Iris pigment epithelial cell (primary cell): ENCODE data around the gene TBC1D5.
"Not testable (repeated sequence)": the region's sequence is repeated elsewhere in the genome, so short reads cannot be mapped to it uniquely, and the experiment has no call there.

Experiments used
- DNase-seq: peaks from one replicate; pipeline ENCODE4 v3.0.0-alpha.2; 2011; ENCODE audit warnings: low read depth

Gene TBC1D5

DNA sequence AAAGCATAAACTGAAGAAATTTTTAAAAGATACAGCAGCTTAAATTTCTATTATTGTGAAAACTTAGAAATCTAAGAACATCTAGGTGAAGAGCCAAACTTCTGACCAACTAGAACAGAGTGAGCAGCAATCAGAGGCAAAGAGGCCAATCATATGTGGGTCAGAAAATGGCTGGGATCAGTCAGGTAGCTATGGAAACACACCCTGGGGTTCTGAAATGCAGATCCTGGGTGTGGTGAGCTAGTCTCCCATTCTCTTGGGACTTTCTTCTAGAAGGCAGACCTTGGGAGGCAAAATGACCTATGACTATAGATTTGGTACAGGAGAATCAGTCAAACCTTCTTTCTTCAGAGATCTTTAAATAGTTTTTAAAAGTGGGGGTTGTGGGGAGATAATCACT lies 385.8 kb downstream of the TBC1D5 start:
- DNase-seq, result no peak

DNA sequence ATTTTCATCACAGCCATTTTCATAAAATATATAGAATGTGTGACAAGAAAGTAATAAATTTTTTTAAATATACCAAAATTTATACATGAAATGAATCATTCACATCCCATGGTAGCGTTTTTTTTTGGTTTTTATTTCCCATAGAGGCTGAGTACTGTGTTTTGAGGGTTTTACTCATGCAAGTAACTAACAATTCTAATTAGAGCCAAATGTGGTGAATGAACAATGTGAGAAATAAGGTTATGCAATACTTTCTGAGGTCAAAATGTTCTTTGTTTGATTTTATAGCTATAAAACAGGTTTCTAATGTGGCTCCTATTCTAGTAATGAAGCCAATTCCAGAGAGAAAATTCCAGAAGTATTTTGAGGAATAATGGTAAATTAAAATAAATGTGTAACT lies 386.8 kb downstream of the TBC1D5 start:
- DNase-seq, result peak; percentile 21

DNA sequence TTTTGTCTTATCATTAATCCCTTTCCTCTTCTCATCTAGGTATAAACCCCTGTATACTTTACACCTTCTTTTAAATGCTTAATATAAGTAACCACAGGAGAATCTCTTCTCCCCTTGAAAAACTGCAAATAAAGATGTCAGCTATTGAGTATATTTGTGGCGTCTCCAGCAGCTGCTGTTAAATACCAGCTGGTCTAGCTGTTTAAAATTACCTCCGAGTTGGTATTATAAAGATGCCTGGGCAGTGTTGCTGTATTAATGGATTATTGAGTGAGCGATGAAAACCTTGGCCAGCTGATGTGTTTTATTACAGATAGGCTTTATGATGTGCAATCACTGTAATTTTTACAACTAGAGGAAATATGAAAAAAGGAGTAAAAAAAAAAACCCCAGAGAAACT lies 388.1 kb downstream of the TBC1D5 start:
- DNase-seq, result no peak

DNA sequence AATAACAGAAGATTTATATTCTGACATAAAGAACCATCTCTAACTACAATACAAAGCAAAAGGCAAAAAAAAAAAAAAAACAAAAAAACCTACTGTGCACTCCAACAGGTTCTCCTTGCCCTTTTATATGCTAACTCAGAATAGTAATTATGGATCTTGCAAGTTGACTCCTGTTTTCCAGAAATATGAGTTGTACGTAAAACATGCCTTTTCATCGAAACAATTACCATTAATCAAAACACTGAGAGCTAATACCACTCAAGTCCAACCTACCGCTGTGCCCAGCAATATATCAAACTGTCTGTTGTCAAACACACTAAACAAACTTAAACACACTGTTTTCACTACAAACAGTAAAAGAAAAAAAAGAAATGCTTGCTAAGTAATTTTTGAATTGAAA lies 389.8 kb downstream of the TBC1D5 start:
- DNase-seq, result no peak

DNA sequence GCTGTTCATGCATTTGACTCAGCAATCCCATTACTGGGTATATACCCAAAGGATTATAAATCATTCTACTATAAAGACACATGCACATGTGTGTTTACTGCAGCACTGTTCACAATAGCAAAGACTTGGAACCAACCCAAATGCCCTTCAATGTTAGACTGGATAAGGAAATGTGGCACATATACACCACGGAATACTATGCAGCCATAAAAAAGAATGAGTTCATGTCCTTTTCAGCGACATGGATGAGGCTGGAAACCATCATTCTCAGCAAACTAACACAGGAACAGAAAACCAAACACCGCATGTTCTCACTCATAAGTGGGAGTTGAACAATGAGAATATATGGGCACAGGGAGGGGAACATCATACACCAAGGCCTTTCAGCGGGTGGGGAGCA lies 391.2 kb downstream of the TBC1D5 start:
- not testable (repeated sequence) for DNase-seq

DNA sequence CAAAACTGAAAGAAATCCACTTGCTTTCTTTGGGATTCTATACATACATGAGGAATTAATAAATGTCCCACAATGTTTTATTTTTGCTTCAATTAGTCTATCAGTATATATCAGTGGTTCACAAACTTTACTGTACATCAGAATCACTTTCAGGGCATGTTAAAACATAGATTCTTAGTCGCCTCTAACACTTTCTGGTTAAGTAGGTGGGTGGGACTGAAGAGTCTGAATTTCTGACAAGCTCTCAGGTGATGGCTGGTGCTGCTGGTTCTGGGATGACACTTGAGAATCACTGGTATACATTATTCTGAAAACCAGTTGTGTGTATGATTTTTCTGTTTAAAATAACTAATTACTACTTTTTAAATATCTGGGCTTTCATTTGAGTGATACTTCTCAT lies 393.3 kb downstream of the TBC1D5 start:
- DNase-seq, result no peak

DNA sequence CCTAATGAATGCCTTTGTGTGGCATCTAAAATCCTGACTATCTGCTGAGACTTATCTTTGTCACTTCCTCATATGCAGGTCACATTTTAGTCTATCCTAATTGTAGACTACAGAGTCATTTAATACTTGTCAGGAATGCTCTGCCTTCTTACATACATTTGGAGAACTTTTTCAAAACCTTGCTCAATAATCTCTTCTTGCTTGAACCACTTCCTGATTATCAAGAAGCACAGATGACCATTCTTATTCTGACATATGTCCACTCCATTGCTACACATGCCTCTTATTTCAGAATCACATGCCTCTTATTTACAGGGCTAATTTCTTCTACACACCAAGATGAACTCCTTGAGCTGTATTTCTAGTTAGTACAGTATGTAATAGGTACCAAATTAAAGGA lies 400.3 kb downstream of the TBC1D5 start:
- no peak for DNase-seq

DNA sequence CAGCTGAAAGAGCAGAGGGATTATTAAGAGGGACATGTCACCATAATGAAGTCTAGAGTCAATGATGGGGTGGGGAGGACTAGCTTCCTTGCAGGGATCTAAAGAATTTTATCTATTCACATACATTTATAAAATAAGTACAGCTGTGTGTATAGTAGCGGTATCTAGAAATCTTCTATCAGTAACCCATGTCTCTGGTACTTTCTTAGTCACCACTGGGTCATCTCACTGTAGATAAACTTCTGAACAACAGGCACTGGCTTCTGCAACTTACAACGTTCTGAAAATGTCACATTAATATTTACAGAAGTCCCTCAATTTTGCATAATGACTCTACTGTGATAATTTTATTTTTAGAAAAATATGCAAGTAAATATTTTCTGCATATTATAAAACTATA lies 401.7 kb downstream of the TBC1D5 start:
- no peak for DNase-seq

DNA sequence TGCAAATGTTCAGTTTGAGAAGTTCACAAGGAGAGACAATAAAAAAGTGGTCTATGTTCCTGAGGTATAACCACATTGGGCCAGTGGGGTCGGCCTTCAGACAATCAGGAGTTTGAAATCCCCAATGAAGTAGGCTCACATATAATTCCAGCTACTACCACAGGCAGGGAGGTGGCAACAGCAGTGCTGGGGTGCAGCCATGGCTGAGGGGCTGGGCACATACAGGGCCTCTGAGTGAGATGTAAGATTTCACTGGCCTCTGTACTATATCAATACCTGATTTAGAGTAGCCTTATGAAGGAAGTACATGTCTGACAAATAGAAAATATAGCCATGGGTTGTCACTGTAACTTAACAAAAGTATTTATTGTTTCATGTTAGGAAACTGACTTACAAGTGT lies 402.2 kb downstream of the TBC1D5 start:
- no peak for DNase-seq

DNA sequence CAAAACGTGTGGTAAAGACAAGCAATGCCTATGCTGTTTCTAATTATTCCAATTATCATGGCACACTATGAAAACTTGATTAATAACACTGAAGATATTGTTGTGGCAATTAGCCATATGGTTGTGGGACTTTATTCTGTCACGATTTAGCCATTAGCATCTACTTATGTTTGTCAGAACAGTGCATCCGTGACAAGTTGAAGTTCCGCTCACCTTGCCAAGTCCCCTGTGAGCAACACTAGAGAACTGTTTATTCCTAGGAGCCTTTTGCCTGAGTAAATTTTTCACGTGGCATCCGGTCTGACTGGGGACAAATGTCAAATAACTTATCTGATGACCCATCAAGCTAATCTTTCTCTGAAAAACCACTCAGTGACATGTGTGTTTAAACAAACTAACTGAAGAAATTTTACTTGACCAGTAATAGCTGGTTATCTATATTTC lies 403.3 kb downstream of the TBC1D5 start:
- no peak for DNase-seq

DNA sequence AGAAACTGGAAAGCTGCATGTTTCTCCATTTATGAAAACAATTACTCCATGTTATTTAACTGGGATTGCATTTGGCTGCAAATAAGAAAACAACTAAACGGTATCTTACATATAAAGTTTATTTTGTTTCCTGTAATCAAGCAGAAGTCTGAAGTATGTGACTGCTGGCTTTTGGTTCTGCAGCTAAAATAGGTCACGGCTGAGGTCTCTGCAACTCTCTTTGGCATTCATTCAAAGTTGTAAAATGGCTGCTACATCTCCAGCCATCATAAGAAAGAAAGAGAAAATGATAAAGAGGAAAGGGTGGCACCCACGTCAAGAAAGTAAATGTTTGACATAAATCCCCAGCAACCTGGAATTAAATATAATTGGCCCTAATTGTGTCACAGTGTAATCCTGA lies 406.1 kb downstream of the TBC1D5 start:
- DNase-seq, result peak; percentile 39

DNA sequence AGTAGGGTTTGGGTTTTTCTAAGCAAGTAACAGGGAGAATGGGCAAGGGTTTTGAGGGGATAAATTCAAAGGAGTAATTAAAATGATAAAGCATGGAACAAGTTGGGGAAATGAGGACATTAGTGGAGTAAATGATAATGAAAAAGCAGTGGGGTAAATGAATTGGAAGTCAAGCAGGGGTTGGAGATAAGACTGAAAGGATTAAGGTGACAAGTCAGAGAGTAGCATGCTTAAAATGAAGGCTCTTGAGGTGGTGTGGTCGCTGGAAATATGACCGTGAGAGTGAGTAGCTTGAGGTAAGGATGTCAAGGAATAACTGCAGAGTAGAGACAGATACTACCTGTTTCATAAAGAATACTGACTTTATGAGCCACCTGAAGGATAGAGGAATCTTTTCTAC lies 408.5 kb downstream of the TBC1D5 start:
- no peak for DNase-seq

DNA sequence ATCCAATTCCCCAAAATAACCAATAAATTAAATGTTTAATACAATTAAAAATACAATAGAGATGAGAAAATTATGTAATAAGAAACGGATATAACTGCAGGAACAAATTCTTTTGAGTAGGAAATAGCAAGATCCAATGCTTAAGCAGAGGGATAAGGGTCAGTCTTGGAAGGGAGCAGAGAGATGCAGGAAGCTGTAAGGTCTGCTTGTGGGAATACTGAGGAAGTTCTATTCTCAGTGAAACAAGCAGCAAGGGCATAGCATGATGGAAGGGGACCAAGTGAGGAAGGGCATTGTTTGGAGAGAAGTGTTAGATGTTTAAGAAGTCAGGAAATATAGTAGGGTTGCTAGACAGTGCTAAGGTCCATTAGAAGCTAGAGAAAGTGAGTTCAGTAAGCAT lies 409.0 kb downstream of the TBC1D5 start:
- no peak for DNase-seq

DNA sequence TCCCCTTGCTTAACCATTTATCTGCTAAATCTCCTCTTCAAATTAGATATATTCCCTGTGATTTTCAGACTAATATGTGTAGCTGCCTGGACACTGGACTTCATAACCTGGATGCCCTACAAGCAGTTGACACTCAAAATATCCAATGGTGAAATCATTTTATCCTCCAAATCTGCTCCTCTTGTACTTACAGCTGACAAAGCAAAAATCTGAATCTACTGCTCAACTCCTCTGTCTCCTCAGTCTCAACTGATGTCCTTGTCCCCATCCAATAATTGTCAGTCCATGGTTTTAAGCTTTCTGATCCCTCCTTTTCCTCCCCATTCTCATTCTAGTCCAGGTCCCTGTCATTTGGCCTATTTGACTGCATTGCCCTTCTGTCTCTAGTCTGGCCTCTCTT lies 411.8 kb downstream of the TBC1D5 start:
- DNase-seq, result no peak

DNA sequence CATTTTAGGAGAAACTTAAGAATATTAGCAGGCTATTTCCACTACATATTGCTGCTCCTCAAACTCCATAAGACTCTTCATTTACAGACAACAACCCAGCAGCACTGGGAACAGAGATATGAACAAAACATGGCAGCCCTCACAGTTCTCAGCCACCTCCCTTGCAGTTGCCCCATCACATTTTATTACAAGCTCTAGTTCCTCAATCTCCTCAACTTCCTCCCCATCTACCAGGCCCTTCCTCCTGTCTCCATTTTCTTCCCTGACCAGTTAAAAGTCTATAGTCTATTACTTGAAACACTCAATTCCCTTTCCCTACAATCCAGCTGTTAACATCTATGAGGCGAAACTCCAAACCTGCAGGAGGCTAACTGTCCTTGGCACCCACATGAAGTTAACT lies 412.5 kb downstream of the TBC1D5 start:
- no peak for DNase-seq

DNA sequence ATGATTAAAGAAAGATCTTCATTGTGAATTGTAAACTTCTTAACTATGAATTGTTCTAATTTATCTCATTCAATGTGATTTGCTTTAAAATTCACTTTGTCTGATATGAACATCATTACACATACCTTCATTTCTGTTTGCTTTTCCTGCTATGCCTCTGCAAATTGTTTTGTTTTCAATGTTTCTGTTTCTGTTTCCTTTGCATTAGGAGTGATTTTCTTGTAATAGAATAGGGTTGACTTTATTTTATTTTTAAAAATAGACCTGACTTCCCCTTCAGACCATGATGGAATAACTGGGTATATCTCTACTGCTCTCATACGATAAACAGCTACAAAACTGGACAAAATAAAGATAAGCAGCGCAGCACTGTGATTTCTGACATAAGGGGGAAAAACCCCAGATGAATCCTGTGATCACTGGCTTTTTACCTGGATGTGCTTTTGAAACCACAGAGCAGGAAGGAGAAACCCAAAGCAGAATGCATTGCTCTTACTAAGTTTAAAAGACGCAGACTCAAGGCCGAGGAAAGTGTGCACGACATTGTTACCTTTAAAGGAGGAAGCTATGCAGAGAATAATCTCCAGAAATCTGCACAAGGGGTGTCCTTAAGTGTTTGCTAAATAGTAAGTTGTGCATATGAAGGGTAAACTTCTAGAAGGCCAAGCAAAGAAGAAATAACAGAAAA lies 420.2 kb downstream of the TBC1D5 start:
- DNase-seq, result no peak

DNA sequence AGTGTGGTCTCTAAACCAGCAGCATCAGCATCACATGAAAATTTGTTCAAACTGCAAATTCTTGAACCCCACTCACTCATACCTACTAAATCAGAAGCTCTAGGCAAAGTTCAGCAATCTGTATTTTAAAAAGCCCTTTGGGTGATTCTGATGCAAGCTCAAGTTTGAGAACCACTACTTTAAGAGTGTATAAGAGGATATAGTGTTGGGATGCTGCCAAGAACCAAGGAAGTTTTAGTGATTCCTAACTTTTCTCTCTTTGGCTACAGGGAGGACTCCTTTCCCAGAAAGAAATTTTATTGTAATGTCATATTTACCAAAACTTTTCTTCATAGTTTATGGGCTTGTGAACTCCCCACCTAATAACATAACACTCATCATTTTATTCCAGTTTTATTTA lies 422.2 kb downstream of the TBC1D5 start:
- no peak for DNase-seq

DNA sequence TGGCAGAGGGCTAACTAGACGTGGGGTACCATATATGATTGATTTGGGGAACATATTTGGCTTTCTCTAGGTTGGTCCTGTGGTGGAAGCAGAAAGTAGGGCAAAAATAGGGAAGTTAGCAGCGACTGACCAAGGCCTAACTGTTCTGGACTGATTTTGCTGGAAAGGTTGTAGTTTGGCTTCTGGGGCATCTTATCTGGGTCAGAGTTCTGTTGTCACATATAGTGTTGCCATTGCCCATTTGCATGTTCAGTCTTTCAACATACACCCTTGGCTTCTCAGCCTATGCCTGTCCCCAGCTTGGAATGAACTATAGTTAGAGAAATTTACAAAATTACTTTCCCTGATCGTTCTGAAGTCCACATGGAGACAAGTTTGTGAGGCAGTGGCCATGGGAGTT lies 426.5 kb downstream of the TBC1D5 start:
- DNase-seq, result no peak

DNA sequence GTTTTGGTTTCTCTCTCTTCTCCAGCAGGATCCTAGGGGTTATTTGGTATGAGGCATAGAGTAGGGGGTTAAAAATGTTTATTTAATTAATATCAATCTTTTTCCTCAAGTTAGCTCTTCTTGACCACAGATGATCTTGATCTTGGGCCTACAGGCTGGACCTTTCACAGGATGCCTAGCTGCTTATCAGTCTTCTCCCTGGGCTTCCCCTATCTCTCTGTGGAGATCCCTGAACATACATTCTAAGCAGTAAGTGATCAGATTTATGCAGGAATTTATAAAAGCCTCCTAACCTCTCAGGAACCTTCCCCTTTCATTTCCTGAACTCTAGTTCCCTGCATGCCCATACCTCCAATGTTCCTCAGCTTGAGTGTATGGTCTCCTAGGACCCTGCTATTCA lies 428.3 kb downstream of the TBC1D5 start:
- no peak for DNase-seq

DNA sequence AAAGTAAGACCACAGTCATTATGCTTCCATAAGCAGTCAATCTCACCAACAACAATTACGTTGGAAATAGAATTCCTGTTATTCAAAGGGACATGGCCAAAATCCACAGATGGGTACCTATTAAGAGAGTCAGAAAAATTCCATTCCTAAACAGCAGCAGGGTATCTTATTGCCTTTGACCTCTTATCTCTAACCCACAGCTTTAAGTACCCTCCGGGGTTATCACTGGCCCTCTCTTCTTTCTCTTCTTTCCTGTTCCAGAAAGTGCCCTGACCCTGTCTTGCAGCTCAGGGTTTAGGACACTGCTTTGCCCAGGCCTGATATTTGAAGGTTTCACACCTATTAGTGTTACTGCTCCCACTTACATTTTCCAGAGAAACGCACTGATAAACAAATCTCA lies 428.7 kb downstream of the TBC1D5 start:
- DNase-seq, result no peak

DNA sequence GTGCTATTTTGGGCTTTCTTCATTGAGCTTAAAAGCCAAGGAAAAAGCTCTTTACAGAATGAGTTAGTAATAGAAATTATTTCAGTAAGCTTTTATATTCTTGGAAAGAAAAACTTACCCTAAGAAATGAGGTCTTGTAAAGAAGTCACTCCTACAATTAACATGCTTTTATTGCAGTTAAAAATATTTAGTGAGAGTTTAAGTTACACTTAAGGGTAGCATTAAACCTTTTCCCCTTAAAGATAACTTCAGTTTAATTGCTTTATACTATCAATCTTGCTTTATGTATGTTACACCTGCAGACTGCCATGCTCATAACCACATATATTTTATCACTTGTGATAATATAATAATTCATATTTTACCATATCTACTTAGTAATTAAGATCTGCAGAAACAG lies 431.4 kb downstream of the TBC1D5 start:
- DNase-seq, result no peak

DNA sequence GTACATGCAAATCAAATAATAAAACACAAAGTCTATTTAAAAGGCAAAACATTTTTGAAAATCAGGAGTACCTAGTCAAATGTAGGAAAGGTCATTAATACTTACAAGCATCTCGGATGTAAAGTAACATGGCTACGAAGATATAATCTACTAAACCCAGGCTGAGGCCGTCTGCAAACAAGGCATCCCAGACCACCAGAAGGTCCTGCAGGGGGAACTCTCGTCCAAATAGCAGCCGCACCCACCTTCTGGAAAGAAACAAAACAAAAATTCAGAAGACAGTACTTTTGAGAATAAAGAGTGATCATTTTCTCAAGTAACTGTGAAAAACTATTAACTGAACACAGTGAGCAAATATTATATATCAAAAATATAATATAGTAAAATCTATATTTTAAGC lies 434.5 kb downstream of the TBC1D5 start:
- no peak for DNase-seq

DNA sequence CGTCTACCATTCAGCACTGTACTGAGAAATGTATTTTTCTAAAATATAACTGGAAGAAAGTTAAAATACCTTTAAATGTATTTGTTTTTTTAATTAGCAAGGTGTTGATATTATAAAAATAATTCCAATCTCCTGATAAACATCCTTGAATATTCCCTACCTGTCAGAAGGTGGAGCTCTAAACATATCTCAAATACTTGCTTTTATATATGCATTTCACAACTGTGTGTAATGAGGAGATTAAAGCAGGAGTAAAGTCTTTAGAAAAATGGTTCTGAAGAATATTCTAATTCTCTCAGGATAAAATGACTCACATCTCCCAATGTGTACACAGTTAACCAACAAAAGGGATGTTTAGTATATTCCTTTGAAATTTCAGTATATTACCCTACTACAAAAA lies 434.9 kb downstream of the TBC1D5 start:
- DNase-seq, result no peak

DNA sequence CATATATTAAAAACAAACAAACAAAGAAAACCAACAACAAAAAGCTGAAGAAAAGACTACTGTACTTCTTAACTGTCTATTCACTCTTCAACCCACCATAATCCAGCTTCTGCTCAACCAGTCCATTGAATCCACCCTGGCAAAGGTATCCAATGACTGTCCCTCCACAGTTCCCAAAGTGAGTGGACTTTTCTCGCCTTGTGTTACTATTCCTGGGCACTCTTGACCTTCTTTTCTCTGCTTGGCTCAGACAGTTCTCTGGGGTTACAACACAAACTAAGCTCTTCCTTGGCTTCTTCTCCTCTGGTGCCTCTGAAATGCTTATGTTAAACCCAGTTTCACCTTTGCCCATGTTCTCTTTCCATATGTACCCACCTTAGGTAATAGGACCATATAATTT lies 437.5 kb downstream of the TBC1D5 start:
- no peak for DNase-seq

DNA sequence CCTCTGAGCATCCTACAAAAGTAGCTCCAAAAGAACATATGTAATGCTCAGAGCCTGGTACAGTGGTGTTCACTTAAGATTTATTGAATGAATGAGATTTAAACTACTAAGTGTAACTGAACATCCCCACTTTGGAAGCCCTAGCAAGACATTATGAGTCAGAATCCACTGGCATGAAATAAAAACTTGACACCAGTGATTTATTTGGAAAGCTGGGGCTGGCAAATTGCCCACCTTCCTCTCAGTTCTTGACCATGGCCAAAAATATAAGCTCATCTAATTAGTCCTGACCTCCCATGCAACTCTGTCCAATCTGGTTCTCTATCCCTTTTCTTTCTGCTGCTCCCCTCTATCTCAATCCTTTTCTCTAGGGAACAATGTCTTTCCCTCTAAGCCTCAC lies 439.7 kb downstream of the TBC1D5 start:
- peak; percentile 38 for DNase-seq
